Endothelial cell of umbilical vein (primary cell): ENCODE measurements around the gene UBP1. TPM values are rescaled to one million over a fixed set of nuclear protein-coding genes. Genes with fewer than 3 reads are reported as not detected.

Source experiments
- BruUV-seq: library from RNA; stranded (reverse); fragments of 400-500 nt; replicated peaks from 2 replicates; lab custom pipeline; 2021; lab: Mats Ljungman, UMichigan
- CTCF ChIA-PET: fragments of 300-600, 350-600 bp; sonication (Branson Sonifier 250); formaldehyde crosslinking; loops from one replicate; lab custom pipeline; 2021; ENCODE audit warnings: antibody characterized with exemption, inconsistent platforms; lab: Charles Lee
- POLR2A ChIA-PET: fragments of 300-600, 350-600 bp; sonication (Branson Sonifier 250); formaldehyde crosslinking; loops from one replicate; lab custom pipeline; 2021; ENCODE audit warnings: antibody characterized with exemption, inconsistent platforms; lab: Charles Lee
- DNase-seq: peaks from one replicate; pipeline ENCODE4 v3.0.0-alpha.2; 2011; ENCODE audit warnings: low read depth, low spot score
- FAIRE-seq: peaks from 2 replicates; lab custom pipeline; 2011; peaks lifted over from hg19 to GRCh38; lab: Jason Lieb, UNC
- H2AFZ ChIP-seq: 2 replicates; pipeline ENCODE4 v1.6.0; 2012; ENCODE audit warnings: low read depth, low read length, control low read depth, inconsistent platforms
- H3K27ac ChIP-seq: 2 replicates; pipeline ENCODE4 v1.5.1; 2011; ENCODE audit warnings: low read depth, mild to moderate bottlenecking, control low read depth, low read length, moderate library complexity; ENCODE audit not compliant: insufficient read depth
- H3K27me3 ChIP-seq, 2 experiments: 2 replicates each; pipeline versions ENCODE4 v1.6.0 to v1.6.1; 2011; ENCODE audit warnings: low read length in 2 of 2, mixed read lengths in 1 of 2; ENCODE audit not compliant: control insufficient read depth in 2 of 2, insufficient read depth in 2 of 2
- H3K36me3 ChIP-seq, 2 experiments: 2 replicates in 1 of 2; 3 replicates in 1 of 2; pipeline ENCODE4 v1.5.1; 2011; ENCODE audit warnings: low read length in 2 of 2, mild to moderate bottlenecking in 1 of 2, moderate library complexity in 1 of 2; ENCODE audit not compliant: control insufficient read depth in 2 of 2, insufficient read depth in 2 of 2; ENCODE audit errors: extremely low read depth in 1 of 2
- H3K4me1 ChIP-seq: 3 replicates; pipeline ENCODE4 v1.5.1; 2011; ENCODE audit warnings: mild to moderate bottlenecking, low read length; ENCODE audit not compliant: control insufficient read depth, insufficient read depth; ENCODE audit errors: extremely low read depth
- H3K4me2 ChIP-seq: 2 replicates; pipeline ENCODE4 v1.6.1; 2011; ENCODE audit warnings: low read length, control low read depth, mixed read lengths; ENCODE audit not compliant: insufficient read depth
- H3K4me3 ChIP-seq, 3 experiments: fragments of 200-600 bp in 1 of 3; sonication (generic), shearing (Covaris generic) in 1 of 3; replicated peaks in 1 of 3; 2 replicates each; pipeline ENCODE4 v1.5.1; 2011 to 2016; ENCODE audit warnings: control low read depth in 3 of 3, low read length in 3 of 3, mild to moderate bottlenecking in 2 of 3, inconsistent platforms in 1 of 3, low read depth in 1 of 3, moderate library complexity in 1 of 3; ENCODE audit not compliant: insufficient read depth in 1 of 3
- H3K79me2 ChIP-seq: 2 replicates; pipeline ENCODE4 v1.6.0; 2012; ENCODE audit warnings: low read length, inconsistent platforms; ENCODE audit not compliant: control insufficient read depth, insufficient read depth
- H3K9ac ChIP-seq: replicated peaks from 2 replicates; pipeline ENCODE3; 2011; ENCODE audit warnings: low read length, control low read depth; ENCODE audit not compliant: insufficient read depth; ENCODE audit errors: extremely low read depth
- H3K9me1 ChIP-seq: replicated peaks from 3 replicates; pipeline ENCODE4 v1.6.0; 2011; ENCODE audit warnings: mild to moderate bottlenecking, low read length; ENCODE audit not compliant: control insufficient read depth, insufficient read depth; ENCODE audit errors: extremely low read depth
- H3K9me3 ChIP-seq: replicated peaks from 2 replicates; pipeline ENCODE4 v1.5.1; 2012; ENCODE audit warnings: low read length, inconsistent platforms; ENCODE audit not compliant: control insufficient read depth, insufficient read depth
- H4K20me1 ChIP-seq: replicated peaks from 2 replicates; pipeline ENCODE3; 2011; ENCODE audit warnings: mild to moderate bottlenecking, low read length; ENCODE audit not compliant: control insufficient read depth, insufficient read depth; ENCODE audit errors: extremely low read depth
- EZH2 ChIP-seq: IDR thresholded peaks from 2 replicates; pipeline ENCODE4 v1.6.1; 2012; ENCODE audit warnings: borderline replicate concordance, low read depth, mild to moderate bottlenecking, moderate library complexity, low read length, inconsistent platforms; ENCODE audit not compliant: severe bottlenecking
- FOS ChIP-seq: IDR thresholded peaks from 2 replicates; pipeline ENCODE4 v1.6.1; 2011; ENCODE audit warnings: mild to moderate bottlenecking, low read length, moderate library complexity, borderline replicate concordance; ENCODE audit not compliant: insufficient read depth
- GATA2 ChIP-seq: IDR thresholded peaks from 2 replicates; pipeline ENCODE4 v1.7.0; 2011; ENCODE audit warnings: low read depth, mild to moderate bottlenecking, moderate library complexity, mixed read lengths, low read length; ENCODE audit not compliant: insufficient read length, insufficient read depth
- JUN ChIP-seq: IDR thresholded peaks from 2 replicates; pipeline ENCODE4 v1.6.1; 2011; ENCODE audit warnings: borderline replicate concordance, low read depth; ENCODE audit not compliant: insufficient read length, insufficient read depth
- MYC ChIP-seq: IDR thresholded peaks from one replicate; pipeline ENCODE4 v1.6.1; 2011; ENCODE audit warnings: mild to moderate bottlenecking, low read depth, low read length
- POLR2A ChIP-seq: IDR thresholded peaks from 2 replicates; pipeline ENCODE4 v1.6.1; 2012; ENCODE audit warnings: low read depth, mild to moderate bottlenecking, control low read depth, low read length
- POLR2AphosphoS5 ChIP-seq: IDR thresholded peaks from 2 replicates; pipeline ENCODE4 v1.6.1; 2012; ENCODE audit warnings: low read depth, mild to moderate bottlenecking, control low read depth, low read length, moderate library complexity; ENCODE audit not compliant: insufficient read depth
- dilution Hi-C: fragments of 300-500 bp; cut with MboI; formaldehyde crosslinking; loops from one replicate; pipeline ENCODE4 v1.15.0; 2019; ENCODE audit warnings: low sequenced_read_pairs; ENCODE audit not compliant: extremely low pct_ligation_motif_present
- intact Hi-C: fragments of 100-400 bp; cut with micrococcal nuclease; formaldehyde crosslinking; loops from one replicate; pipeline ENCODE4 v1.10.0; 2022
- polyA plus RNA-seq, 4 experiments: library from polyadenylated mRNA; depleted of rRNA in 3 of 4; stranded (reverse) in 3 of 4; unstranded in 1 of 4; fragments of >200 nt; gene quantifications; 2 replicates each; pipeline versions ENCODE4 v1.2.1 to v1.2.3, GENCODE V29; 2011 to 2012; ENCODE audit warnings: missing spikeins in 1 of 4
- total RNA-seq: library from RNA; stranded (reverse); gene quantifications from 2 replicates; pipeline ENCODE4 v1.2.3, GENCODE V29; 2021
- TF ChIP-seq, protein P1 (sequence below), 2 donors: IDR thresholded peaks; 1 replicate in 1 of 2; 2 replicates in 1 of 2; pipeline ENCODE4 v1.5.1; 2011; ENCODE audit warnings: low read length in 2 of 2, mild to moderate bottlenecking in 2 of 2, moderate library complexity in 2 of 2, control low read depth in 1 of 2, inconsistent platforms in 1 of 2, low read depth in 1 of 2; ENCODE audit not compliant: insufficient read depth in 1 of 2; ENCODE audit errors: extremely low read depth in 1 of 2
- TF ChIP-seq, protein P2 (sequence below): IDR thresholded peaks from 2 replicates; pipeline ENCODE4 v1.6.1; 2011; ENCODE audit not compliant: insufficient read depth, insufficient read length

The UBP1 gene
- total and polyA plus RNA-seq, 2 donors (not counting 3 experiments of a cell fraction or from before 2014, with no cell fraction given) = 60.2 to 90.5 TPM

DNA sequence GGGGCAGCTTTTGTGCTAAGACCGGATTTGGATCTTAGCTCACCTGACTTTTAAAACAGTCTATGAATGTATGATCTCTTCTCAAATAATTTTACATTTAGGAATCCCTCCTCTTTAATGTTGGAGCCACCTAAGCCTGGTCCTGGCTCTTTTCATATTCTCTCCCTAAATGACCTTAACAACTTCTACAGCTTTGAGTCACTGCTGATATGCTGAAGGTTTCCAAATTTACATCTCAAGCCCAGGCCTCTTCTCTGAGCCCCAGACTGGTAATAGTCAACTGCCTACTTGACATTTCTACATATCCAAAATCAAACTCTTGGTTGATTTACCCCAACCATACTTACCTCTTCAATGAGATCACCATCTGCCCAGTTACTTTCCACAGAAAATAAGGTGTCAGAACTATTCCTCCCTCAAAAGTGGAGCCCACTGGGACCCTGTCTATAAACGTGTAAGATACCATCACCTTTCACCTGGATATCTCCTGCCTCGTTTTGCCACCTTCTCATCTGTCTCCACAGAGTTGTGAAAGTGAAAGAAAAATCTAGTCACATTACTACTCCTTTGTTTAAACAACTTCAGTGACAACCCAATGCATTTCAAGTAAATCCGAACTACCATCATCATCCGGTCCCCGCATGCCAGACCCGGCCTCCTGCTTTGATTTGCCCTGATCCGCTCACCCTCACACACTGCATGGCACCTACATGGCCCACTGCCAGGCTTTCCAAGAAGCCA is 48.8 kb downstream of the UBP1 start:
- H3K27me3 ChIP-seq = no peaks in the 10 kb centered on the region
- no peaks in the 10 kb centered on the region for H3K9me1 ChIP-seq
- H3K79me2 ChIP-seq = peaks cover 16% of the 10 kb centered on the region
- H3K4me2 ChIP-seq = no peak overlapping the region
- FAIRE-seq (no peak), DNase-seq (no peak)
- peaks cover 18 to 38% of the 10 kb centered on the region in 2 experiments for H3K36me3 ChIP-seq
- no peaks in the 10 kb centered on the region for H3K9me3 ChIP-seq
- TF ChIP-seq MYC = no peak
- no peak for TF ChIP-seq EZH2
- TF ChIP-seq GATA2 = no peak
- TF ChIP-seq, protein P1, sequence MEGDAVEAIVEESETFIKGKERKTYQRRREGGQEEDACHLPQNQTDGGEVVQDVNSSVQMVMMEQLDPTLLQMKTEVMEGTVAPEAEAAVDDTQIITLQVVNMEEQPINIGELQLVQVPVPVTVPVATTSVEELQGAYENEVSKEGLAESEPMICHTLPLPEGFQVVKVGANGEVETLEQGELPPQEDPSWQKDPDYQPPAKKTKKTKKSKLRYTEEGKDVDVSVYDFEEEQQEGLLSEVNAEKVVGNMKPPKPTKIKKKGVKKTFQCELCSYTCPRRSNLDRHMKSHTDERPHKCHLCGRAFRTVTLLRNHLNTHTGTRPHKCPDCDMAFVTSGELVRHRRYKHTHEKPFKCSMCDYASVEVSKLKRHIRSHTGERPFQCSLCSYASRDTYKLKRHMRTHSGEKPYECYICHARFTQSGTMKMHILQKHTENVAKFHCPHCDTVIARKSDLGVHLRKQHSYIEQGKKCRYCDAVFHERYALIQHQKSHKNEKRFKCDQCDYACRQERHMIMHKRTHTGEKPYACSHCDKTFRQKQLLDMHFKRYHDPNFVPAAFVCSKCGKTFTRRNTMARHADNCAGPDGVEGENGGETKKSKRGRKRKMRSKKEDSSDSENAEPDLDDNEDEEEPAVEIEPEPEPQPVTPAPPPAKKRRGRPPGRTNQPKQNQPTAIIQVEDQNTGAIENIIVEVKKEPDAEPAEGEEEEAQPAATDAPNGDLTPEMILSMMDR (IDR thresholded peaks at IDR 0.05; ENCODE audit: extremely low read depth in 1 of 2, insufficient read depth in 1 of 2, low read depth in 1 of 2, low read length in 2 of 2) = no peak
- no peak for TF ChIP-seq JUN
- TF ChIP-seq, protein P2, sequence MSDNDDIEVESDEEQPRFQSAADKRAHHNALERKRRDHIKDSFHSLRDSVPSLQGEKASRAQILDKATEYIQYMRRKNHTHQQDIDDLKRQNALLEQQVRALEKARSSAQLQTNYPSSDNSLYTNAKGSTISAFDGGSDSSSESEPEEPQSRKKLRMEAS = no peak
- no peak for TF ChIP-seq POLR2A
- no peak for TF ChIP-seq FOS
- TF ChIP-seq POLR2AphosphoS5 = no peak
- ChIA-PET POLR2A (no interaction called here), CTCF (interaction anchor here (1.0 to 1.2 kb wide), 2 partner anchors 19 to 39 kb away, joined by 3 to 7 read pairs; no protein-coding TSS in a partner anchor)
- no TSS peak for BruUV-seq
- no peaks in the 10 kb centered on the region for H4K20me1 ChIP-seq
- intact Hi-C loops = loop anchor here (5.0 kb wide), 1 partner anchor 326 kb away; the partner anchor contains the start of gene CLASP2
- H2AFZ ChIP-seq = no peak overlapping the region
- H3K9ac ChIP-seq = no peak overlapping the region
- H3K27ac ChIP-seq = peak overlapping the region; percentile 48
- H3K4me3 ChIP-seq = no peak overlapping the region
- dilution Hi-C loops = no loop called here
- H3K4me1 ChIP-seq = peaks cover 46% of the 10 kb centered on the region
